Suprapubic skin (tissue), 4 donors: ENCODE measurements around the gene PNKP. TPM values are rescaled to one million over a fixed set of nuclear protein-coding genes. Genes with fewer than 3 reads are reported as not detected.

Experiments
- DNase-seq, 2 donors: peaks; one replicate each; pipeline ENCODE4 v3.0.0-alpha.2; 2019; ENCODE audit warnings: low spot score in 2 of 2
- H3K27ac ChIP-seq: fragments of 200-600 bp; sonication (generic); one replicate; pipeline ENCODE4 v1.5.1; 2019
- H3K27me3 ChIP-seq: fragments of 200-600 bp; sonication (generic); one replicate; pipeline ENCODE4 v1.5.1; 2019
- H3K36me3 ChIP-seq: fragments of 200-600 bp; sonication (generic); one replicate; pipeline ENCODE4 v1.5.1; 2019
- H3K4me1 ChIP-seq: fragments of 200-600 bp; sonication (generic); one replicate; pipeline ENCODE4 v1.5.1; 2019
- H3K4me3 ChIP-seq: fragments of 200-600 bp; sonication (generic); one replicate; pipeline ENCODE4 v1.5.1; 2019; ENCODE audit warnings: mild to moderate bottlenecking
- H3K9me3 ChIP-seq: fragments of 200-600 bp; sonication (generic); one replicate; pipeline ENCODE4 v1.5.1; 2019
- EP300 ChIP-seq: sonication (generic); formaldehyde crosslinking; IDR thresholded peaks from one replicate; pipeline ENCODE4 v1.6.1; 2017; ENCODE audit warnings: antibody characterized with exemption
- POLR2A ChIP-seq, 2 donors: fragments of 450-650 bp; IDR thresholded peaks; one replicate each; pipeline ENCODE4 v1.6.1; 2017; ENCODE audit warnings: antibody characterized with exemption in 2 of 2, mild to moderate bottlenecking in 2 of 2, moderate library complexity in 2 of 2
- POLR2AphosphoS5 ChIP-seq, 3 donors: sonication (generic); formaldehyde crosslinking; IDR thresholded peaks; one replicate each; pipeline ENCODE4 v1.6.1; 2017; ENCODE audit warnings: antibody characterized with exemption in 3 of 3
- WGBS: methylation state at CpG from one replicate; pipeline ENCODE4 v1.1.5; 2018; 5-methylcytosine and 5-hydroxymethylcytosine counted together
- total RNA-seq, 4 donors: library from RNA; depleted of rRNA; stranded (reverse); fragments of >200 nt; gene quantifications; one replicate each; pipeline ENCODE4 v1.1.0, GENCODE V29; 2016
- TF ChIP-seq, protein P1 (sequence below), 2 donors: fragments of 200-600 bp in 1 of 2; fragments of 450-650 bp in 1 of 2; sonication (generic) in 1 of 2; IDR thresholded peaks; one replicate each; pipeline ENCODE4 v1.5.1; 2016 to 2019; ENCODE audit warnings: antibody characterized with exemption in 2 of 2, mild to moderate bottlenecking in 1 of 2, moderate library complexity in 1 of 2

The PNKP gene
- total RNA-seq, 4 donors from 2014 or later = 26.0 to 53.3 (median 40.5) TPM

DNA sequence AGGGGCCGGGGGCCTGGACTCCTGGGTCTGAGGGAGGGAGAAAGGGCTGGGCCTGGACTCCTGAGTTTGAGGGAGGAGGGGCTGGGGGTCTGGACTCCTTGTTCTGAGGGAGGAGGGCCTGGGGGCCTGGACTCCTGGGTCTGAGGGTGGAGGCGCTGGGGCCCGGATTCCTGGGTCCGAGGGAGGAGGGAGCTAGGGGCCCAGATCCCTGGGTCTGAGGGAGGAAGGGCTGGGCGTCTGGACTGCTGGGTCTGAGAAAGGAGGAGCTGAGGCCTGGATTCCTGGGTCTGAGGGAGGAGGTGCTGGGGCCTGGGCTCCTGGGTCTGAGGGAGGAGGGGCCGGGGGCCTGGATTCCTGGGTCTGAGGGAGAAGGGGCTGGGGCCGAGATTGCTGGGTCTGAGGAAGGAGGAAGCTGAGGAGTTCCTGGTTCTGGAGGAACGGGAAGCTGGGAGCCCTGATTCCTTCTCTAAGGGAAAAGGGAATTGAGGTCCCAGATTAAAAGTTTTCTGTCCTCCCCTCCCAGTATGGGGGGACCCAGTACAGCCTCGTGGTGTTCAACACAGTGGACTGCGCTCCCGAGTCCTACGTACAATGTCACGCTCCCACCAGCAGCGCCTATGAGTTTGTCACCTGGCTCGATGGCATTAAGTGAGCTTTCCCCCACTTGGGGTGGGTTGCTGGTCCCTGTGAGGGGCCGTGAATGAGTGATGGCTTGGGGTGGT lies 48.6 kb downstream of the PNKP start:
- Histone ChIP-seq H3K4me1 (peaks cover 26% of the 10 kb centered on the region), H3K4me3 (peak overlapping the region; percentile 70), H3K36me3 (peaks cover 16% of the 10 kb centered on the region), H3K9me3 (no peaks in the 10 kb centered on the region), H3K27ac (peak overlapping the region; percentile 95), H3K27me3 (no peaks in the 10 kb centered on the region)
- WGBS = 16% methylated on average over 7 of the region's 16 CpGs
- TF ChIP-seq, protein P1, sequence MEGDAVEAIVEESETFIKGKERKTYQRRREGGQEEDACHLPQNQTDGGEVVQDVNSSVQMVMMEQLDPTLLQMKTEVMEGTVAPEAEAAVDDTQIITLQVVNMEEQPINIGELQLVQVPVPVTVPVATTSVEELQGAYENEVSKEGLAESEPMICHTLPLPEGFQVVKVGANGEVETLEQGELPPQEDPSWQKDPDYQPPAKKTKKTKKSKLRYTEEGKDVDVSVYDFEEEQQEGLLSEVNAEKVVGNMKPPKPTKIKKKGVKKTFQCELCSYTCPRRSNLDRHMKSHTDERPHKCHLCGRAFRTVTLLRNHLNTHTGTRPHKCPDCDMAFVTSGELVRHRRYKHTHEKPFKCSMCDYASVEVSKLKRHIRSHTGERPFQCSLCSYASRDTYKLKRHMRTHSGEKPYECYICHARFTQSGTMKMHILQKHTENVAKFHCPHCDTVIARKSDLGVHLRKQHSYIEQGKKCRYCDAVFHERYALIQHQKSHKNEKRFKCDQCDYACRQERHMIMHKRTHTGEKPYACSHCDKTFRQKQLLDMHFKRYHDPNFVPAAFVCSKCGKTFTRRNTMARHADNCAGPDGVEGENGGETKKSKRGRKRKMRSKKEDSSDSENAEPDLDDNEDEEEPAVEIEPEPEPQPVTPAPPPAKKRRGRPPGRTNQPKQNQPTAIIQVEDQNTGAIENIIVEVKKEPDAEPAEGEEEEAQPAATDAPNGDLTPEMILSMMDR (IDR thresholded peaks at IDR 0.05) = no peak
- TF ChIP-seq POLR2AphosphoS5 (IDR thresholded peaks at IDR 0.05) (no peak), EP300 (no peak), POLR2A (IDR thresholded peaks at IDR 0.05) (no peak)
- peak in 1 of 2 donors; percentile 79 for DNase-seq

DNA sequence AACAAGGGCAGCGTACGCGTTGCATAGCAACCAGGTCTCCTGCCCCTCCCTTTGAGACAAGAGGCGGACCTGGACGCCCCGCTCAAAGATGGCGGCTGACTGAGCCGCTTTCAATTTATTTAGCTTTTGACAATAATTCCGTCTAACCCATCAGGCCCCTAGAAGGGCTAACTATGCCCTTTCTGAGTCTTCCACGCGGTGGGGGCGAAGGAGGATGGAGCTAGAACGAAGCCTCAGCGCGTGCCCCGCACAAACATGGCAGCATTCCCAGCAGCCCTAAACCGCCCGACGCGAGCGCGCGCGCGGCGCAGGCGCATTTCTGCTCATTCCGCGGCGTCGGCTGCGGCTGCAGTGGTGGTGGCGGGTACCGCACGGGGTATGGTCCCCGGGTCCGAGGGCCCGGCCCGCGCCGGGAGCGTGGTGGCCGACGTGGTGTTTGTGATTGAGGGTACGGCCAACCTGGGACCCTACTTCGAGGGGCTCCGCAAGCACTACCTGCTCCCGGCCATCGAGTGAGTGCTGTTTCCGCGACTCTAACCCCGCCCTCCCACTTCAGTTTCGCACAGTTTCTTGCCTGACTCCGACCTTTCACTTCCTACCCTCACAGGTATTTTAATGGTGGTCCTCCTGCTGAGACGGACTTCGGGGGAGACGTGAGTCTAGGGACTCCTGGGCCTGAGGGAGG lies 49.3 kb downstream of the PNKP start, which contains the start of gene MED25:
MED25 (plus strand) TSS at position 326 of the 685 bp plus-strand sequence; CDS start at position 379, 53 bp downstream.
- DNase-seq = peak; percentile 89 to 92
- Histone ChIP-seq H3K27ac (peak within 1 kb of the TSS; percentile 95), H3K27me3 (no peaks in the 10 kb centered on the region), H3K4me1 (peaks cover 28% of the 10 kb centered on the region), H3K36me3 (peaks cover 9% of the 10 kb centered on the region), H3K9me3 (no peaks in the 10 kb centered on the region), H3K4me3 (peak within 1 kb of the TSS; percentile 70)
- TF ChIP-seq POLR2A (IDR thresholded peaks at IDR 0.05) (peak in 1 of 2 donors; percentile 38), POLR2AphosphoS5 (IDR thresholded peaks at IDR 0.05) (peak in 1 of 3 donors; percentile 89), EP300 (no peak)
- TF ChIP-seq, protein P1 (IDR thresholded peaks at IDR 0.05) = peak; percentile 44 to 67
- WGBS = 0% methylated on average over 21 of the region's 57 CpGs

DNA sequence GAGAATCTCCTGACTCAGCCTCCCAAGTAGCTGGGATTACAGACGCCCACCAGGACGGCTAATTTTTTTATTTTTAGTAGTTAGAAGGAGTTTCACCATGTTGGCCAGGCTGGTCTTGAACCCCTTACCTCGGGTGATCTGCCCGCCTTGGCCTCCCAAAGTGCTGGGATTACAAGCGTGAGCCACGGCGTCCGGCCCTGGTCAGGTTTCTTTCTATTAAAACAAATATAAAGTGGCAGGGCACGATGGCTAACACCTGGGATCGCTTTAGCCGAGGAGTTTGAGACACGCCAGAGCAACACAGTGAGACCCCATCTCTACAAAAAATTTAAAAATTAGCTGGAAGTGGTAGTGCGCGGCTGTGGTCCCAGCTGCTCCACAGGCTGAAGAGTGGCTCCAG lies 50.8 kb downstream of the PNKP start:
- Histone ChIP-seq H3K27me3 (no peaks in the 10 kb centered on the region), H3K4me1 (peaks cover 38% of the 10 kb centered on the region), H3K9me3 (no peaks in the 10 kb centered on the region), H3K36me3 (peaks cover 5% of the 10 kb centered on the region), H3K27ac (peak overlapping the region; percentile 95), H3K4me3 (no peak overlapping the region)
- peak in 1 of 2 donors; percentile 68 for DNase-seq
- 90% methylated on average over 14 of the region's 14 CpGs for WGBS
- TF ChIP-seq, protein P1 (IDR thresholded peaks at IDR 0.05) = no peak
- TF ChIP-seq POLR2A (IDR thresholded peaks at IDR 0.05) (no peak), POLR2AphosphoS5 (IDR thresholded peaks at IDR 0.05) (no peak), EP300 (no peak)

DNA sequence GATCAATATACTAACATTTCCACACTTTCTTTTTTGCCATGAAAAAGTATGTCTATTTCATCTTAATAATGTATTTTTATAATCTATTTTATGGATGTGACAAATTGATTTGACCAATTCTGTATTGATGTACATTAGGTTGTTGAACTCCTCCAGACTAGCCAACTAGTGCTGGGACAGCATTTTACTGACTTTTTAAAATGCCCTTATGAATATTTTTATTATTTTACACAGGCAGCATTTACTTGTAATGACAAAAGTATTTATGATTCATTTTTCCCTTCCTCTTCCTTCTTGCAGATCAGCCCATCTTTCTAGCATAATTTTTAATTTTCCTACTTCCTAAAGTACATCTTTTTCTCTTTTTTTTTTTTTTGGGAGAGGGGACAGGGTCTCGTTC lies 53.4 kb downstream of the PNKP start:
- Histone ChIP-seq H3K4me1 (peaks cover 39% of the 10 kb centered on the region), H3K4me3 (peak overlapping the region; percentile 71), H3K27ac (peak overlapping the region; percentile 89), H3K36me3 (no peaks in the 10 kb centered on the region), H3K27me3 (no peaks in the 10 kb centered on the region), H3K9me3 (no peaks in the 10 kb centered on the region)
- no peak for DNase-seq
- no peak for TF ChIP-seq EP300
- TF ChIP-seq, protein P1 (IDR thresholded peaks at IDR 0.05) = no peak
- no peak for TF ChIP-seq POLR2AphosphoS5 (IDR thresholded peaks at IDR 0.05)
- no peak for TF ChIP-seq POLR2A (IDR thresholded peaks at IDR 0.05)
- WGBS = 60% methylated on average over 1 of the region's 1 CpG
